ENCODE results near the gene GNAQ.

Gene GNAQ

DNA sequence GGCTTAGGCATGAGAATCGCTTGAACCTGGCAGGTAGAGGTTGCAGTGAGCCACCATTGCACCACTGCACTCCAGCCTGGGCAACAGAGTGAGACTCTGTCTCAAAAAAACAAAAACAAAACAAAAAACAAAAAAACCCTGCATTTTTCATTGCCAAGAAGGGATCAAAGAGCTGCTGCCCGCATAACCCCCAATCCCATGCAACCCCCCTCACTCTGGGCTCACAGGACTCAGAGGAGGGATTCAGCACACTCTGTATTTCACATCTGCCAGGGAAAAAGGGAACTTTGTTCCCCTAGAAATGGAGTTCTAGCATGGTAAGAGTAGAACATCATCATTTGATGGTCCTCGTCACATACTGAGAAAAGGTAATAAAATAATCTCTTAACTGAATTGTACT is 229.5 kb downstream of the GNAQ start:
- Histone ChIP-seq H3K4me1 (ENCODE audit: control insufficient read depth, low read length) (no peaks in the 10 kb centered on the region), H3K4me3 (ENCODE audit: low read length) (no peak overlapping the region), H3K9me3 (ENCODE audit: control insufficient read depth, insufficient read depth, low read length) (no peaks in the 10 kb centered on the region), H3K27ac (ENCODE audit: low read depth, low read length) (no peak overlapping the region), H3K27me3 (ENCODE audit: control insufficient read depth, low read length) (no peaks in the 10 kb centered on the region), H3K9me2 (replicated peaks; ENCODE audit: control insufficient read depth, low read length) (no peaks in the 10 kb centered on the region), H3K36me3 (ENCODE audit: control insufficient read depth, low read length) (no peaks in the 10 kb centered on the region), H3F3A (ENCODE audit: control insufficient read depth, insufficient read depth) (no peaks in the 10 kb centered on the region), H4K20me1 (ENCODE audit: control insufficient read depth, insufficient read depth, low read depth, low read length) (no peaks in the 10 kb centered on the region), H3K79me2 (ENCODE audit: control insufficient read depth, low read length) (no peaks in the 10 kb centered on the region), H3K4me2 (ENCODE audit: low read length) (no peak overlapping the region)
- no peak for TF ChIP-seq EZH2phosphoT487 (IDR thresholded peaks at IDR 0.05; ENCODE audit: borderline replicate concordance, low read length)
- no peak for TF ChIP-seq CTCF (IDR thresholded peaks at IDR 0.05; ENCODE audit: low read depth, low read length, poor library complexity, severe bottlenecking)

DNA sequence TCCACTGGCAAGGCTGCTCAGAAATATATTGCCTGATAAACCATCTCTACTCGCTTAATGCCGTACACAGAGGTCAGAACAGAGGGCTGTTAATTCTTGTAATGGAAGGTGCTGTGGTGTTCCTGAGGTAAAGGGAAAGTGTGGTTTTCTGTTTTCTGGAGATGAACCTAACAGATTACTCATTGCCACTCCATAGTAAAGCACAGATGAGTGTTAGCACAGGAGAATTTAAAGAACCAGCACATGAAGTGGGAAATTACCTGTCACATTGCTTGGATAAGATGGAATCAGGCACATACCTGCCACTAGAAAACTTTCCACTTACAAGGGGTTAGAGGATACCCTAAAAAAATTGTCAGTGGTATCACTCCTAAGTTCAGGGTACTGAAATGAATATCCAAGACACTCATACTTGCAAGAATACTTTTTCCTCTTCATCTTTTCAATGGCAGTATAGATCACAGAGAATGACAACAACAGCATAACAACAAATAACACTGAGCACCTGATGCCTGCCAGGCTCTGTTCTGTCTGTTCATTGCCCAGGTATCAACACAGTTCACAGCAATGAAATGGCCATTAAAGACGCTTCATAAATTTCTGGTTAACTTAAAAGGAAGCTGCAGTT is 230.6 kb downstream of the GNAQ start:
- Histone ChIP-seq H3K4me2 (ENCODE audit: low read length) (no peak overlapping the region), H3K79me2 (ENCODE audit: control insufficient read depth, low read length) (no peaks in the 10 kb centered on the region), H4K20me1 (ENCODE audit: control insufficient read depth, insufficient read depth, low read depth, low read length) (no peaks in the 10 kb centered on the region), H3K9me3 (ENCODE audit: control insufficient read depth, insufficient read depth, low read length) (no peaks in the 10 kb centered on the region), H3K4me3 (ENCODE audit: low read length) (no peak overlapping the region), H3K36me3 (ENCODE audit: control insufficient read depth, low read length) (no peaks in the 10 kb centered on the region), H3K9me2 (replicated peaks; ENCODE audit: control insufficient read depth, low read length) (no peaks in the 10 kb centered on the region), H3K27me3 (ENCODE audit: control insufficient read depth, low read length) (no peaks in the 10 kb centered on the region), H3K4me1 (ENCODE audit: control insufficient read depth, low read length) (no peaks in the 10 kb centered on the region), H3K27ac (ENCODE audit: low read depth, low read length) (no peak overlapping the region), H3F3A (ENCODE audit: control insufficient read depth, insufficient read depth) (no peaks in the 10 kb centered on the region)
- no peak for TF ChIP-seq EZH2phosphoT487 (IDR thresholded peaks at IDR 0.05; ENCODE audit: borderline replicate concordance, low read length)
- TF ChIP-seq CTCF (IDR thresholded peaks at IDR 0.05; ENCODE audit: low read depth, low read length, poor library complexity, severe bottlenecking) = no peak

- Histone ChIP-seq H3K9me2 (replicated peaks; ENCODE audit: control insufficient read depth, low read length) (no peaks in the 10 kb centered on the region), H3K9me3 (ENCODE audit: control insufficient read depth, insufficient read depth, low read length) (no peaks in the 10 kb centered on the region), H3K4me3 (ENCODE audit: low read length) (no peak overlapping the region), H3F3A (ENCODE audit: control insufficient read depth, insufficient read depth) (no peaks in the 10 kb centered on the region), H3K27ac (ENCODE audit: low read depth, low read length) (no peak overlapping the region), H3K79me2 (ENCODE audit: control insufficient read depth, low read length) (no peaks in the 10 kb centered on the region), H4K20me1 (ENCODE audit: control insufficient read depth, insufficient read depth, low read depth, low read length) (no peaks in the 10 kb centered on the region), H3K27me3 (ENCODE audit: control insufficient read depth, low read length) (no peaks in the 10 kb centered on the region), H3K4me2 (ENCODE audit: low read length) (no peak overlapping the region), H3K4me1 (ENCODE audit: control insufficient read depth, low read length) (no peaks in the 10 kb centered on the region), H3K36me3 (ENCODE audit: control insufficient read depth, low read length) (no peaks in the 10 kb centered on the region)
- TF ChIP-seq CTCF (IDR thresholded peaks at IDR 0.05; ENCODE audit: low read depth, low read length, poor library complexity, severe bottlenecking) = no peak
- no peak for TF ChIP-seq EZH2phosphoT487 (IDR thresholded peaks at IDR 0.05; ENCODE audit: borderline replicate concordance, low read length)
Observed at GRCh38 chr9:77798140-77798539, 233.5 kb downstream of the GNAQ start.

Data from DOHH2 (cell line).